Right lobe of liver (tissue), 4 donors: ENCODE results near the gene TOMM34.

Experiments used
- CTCF ChIP-seq, 4 donors: fragments of 200-600 bp in 3 of 4; fragments of 450-650 bp in 1 of 4; IDR thresholded peaks; one replicate each; pipeline versions ENCODE4 v1.5.1 to v1.8.0; 2016 to 2022; ENCODE audit warnings: antibody characterized with exemption in 4 of 4, mild to moderate bottlenecking in 2 of 4
- POLR2A ChIP-seq: fragments of 450-650 bp; IDR thresholded peaks from one replicate; pipeline ENCODE4 v1.6.1; 2017; ENCODE audit warnings: antibody characterized with exemption, mild to moderate bottlenecking
- donor health status: DM: no; HTN: no; CAD: no.
- donor health status: DM: no; HTN: no; CAD: no.
- donor health status: DM: no; HTN: yes; CAD: no.

GRCh38 chr20:44917399-44917798, 42.8 kb downstream of the TOMM34 start:
- no peak for TF ChIP-seq CTCF (IDR thresholded peaks at IDR 0.05)
- TF ChIP-seq POLR2A = no peak
